Body of pancreas (tissue), 4 donors: ENCODE measurements around the gene CYP2C8. TPM values are rescaled to one million over a fixed set of nuclear protein-coding genes. Genes with fewer than 3 reads are reported as not detected.
A peak's percentile ranks its signal among the peaks of the same experiment; 100 is the strongest.
"Not testable (repeated sequence)": the region's sequence is repeated elsewhere in the genome, so short reads cannot be mapped to it uniquely, and the experiment has no call there.

Experiments used
- ATAC-seq: fragments of 150-250 bp; one replicate; pipeline ENCODE4 v1.9.1; 2016
- DNase-seq, 4 donors: peaks; one replicate each; pipeline ENCODE4 v3.0.0-alpha.2; 2019
- H3K27ac ChIP-seq, 4 donors: fragments of 200-600 bp; sonication (generic); 1 replicate in 3 of 4; 2 replicates in 1 of 4; pipeline versions ENCODE4 v1.5.1 to v1.6.1; 2016 to 2019; ENCODE audit warnings: mild to moderate bottlenecking in 1 of 4, mixed read lengths in 1 of 4, moderate library complexity in 1 of 4
- H3K27me3 ChIP-seq, 2 donors: fragments of 200-600 bp; sonication (generic); one replicate each; pipeline ENCODE4 v1.6.0; 2016; ENCODE audit warnings: mild to moderate bottlenecking in 1 of 2
- H3K36me3 ChIP-seq, 2 donors: fragments of 200-600 bp; sonication (generic); replicated peaks in 1 of 2; 2 replicates each; pipeline ENCODE4 v1.5.1; 2016; ENCODE audit warnings: low read depth in 2 of 2; ENCODE audit not compliant: insufficient read depth in 1 of 2
- H3K4me1 ChIP-seq: fragments of 200-600 bp; sonication (generic); one replicate; pipeline ENCODE4 v1.6.0; 2016
- H3K4me3 ChIP-seq, 2 donors: fragments of 200-600 bp; sonication (generic); 1 replicate in 1 of 2; 2 replicates in 1 of 2; pipeline ENCODE4 v1.5.1; 2016 to 2019
- H3K9me3 ChIP-seq, 3 donors: fragments of 200-600 bp; sonication (generic); 1 replicate in 2 of 3; 2 replicates in 1 of 3; pipeline ENCODE4 v1.5.1; 2016
- POLR2A ChIP-seq, 3 donors: fragments of 450-650 bp; IDR thresholded peaks; one replicate each; pipeline ENCODE4 v1.6.1; 2016; ENCODE audit warnings: antibody characterized with exemption in 3 of 3, mild to moderate bottlenecking in 2 of 3
- WGBS, 2 donors: methylation state at CpG; one replicate each; pipeline ENCODE4 v1.1.5; 2017; 5-methylcytosine and 5-hydroxymethylcytosine counted together
- intact Hi-C: fragments of 100-400 bp; cut with DNase I; formaldehyde crosslinking; loops from one replicate; pipeline ENCODE4 v1.15.1; 2023
- total RNA-seq, 2 donors: library from RNA; depleted of rRNA; stranded (reverse); fragments of >200 nt; gene quantifications; one replicate each; pipeline ENCODE4 v1.1.0, GENCODE V29; 2016
- TF ChIP-seq, protein P1 (sequence below), 7 experiments: fragments of 450-650 bp in 4 of 7; fragments of 200-600 bp in 3 of 7; sonication (generic) in 3 of 7; IDR thresholded peaks; one replicate each; pipeline ENCODE4 v1.5.1; 2016 to 2019; ENCODE audit warnings: antibody characterized with exemption in 7 of 7

The CYP2C8 gene
- total RNA-seq, 2 donors from 2014 or later: 3.4 to 12.9 TPM

- TF ChIP-seq, protein P1, sequence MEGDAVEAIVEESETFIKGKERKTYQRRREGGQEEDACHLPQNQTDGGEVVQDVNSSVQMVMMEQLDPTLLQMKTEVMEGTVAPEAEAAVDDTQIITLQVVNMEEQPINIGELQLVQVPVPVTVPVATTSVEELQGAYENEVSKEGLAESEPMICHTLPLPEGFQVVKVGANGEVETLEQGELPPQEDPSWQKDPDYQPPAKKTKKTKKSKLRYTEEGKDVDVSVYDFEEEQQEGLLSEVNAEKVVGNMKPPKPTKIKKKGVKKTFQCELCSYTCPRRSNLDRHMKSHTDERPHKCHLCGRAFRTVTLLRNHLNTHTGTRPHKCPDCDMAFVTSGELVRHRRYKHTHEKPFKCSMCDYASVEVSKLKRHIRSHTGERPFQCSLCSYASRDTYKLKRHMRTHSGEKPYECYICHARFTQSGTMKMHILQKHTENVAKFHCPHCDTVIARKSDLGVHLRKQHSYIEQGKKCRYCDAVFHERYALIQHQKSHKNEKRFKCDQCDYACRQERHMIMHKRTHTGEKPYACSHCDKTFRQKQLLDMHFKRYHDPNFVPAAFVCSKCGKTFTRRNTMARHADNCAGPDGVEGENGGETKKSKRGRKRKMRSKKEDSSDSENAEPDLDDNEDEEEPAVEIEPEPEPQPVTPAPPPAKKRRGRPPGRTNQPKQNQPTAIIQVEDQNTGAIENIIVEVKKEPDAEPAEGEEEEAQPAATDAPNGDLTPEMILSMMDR (IDR thresholded peaks at IDR 0.05): no peak
- TF ChIP-seq POLR2A (IDR thresholded peaks at IDR 0.05): no peak
- Histone ChIP-seq H3K4me3 (no peak overlapping the region), H3K27me3 (no peaks in the 10 kb centered on the region), H3K27ac (no peak overlapping the region), H3K36me3 (no peaks in the 10 kb centered on the region), H3K9me3 (no peaks in the 10 kb centered on the region), H3K4me1 (peaks cover 12% of the 10 kb centered on the region)
- intact Hi-C loops: no loop called here
- ATAC-seq: no peak
- no peak for DNase-seq
Observed at GRCh38 chr10:95077556-95077955, 8.3 kb upstream of the CYP2C8 start.

DNA sequence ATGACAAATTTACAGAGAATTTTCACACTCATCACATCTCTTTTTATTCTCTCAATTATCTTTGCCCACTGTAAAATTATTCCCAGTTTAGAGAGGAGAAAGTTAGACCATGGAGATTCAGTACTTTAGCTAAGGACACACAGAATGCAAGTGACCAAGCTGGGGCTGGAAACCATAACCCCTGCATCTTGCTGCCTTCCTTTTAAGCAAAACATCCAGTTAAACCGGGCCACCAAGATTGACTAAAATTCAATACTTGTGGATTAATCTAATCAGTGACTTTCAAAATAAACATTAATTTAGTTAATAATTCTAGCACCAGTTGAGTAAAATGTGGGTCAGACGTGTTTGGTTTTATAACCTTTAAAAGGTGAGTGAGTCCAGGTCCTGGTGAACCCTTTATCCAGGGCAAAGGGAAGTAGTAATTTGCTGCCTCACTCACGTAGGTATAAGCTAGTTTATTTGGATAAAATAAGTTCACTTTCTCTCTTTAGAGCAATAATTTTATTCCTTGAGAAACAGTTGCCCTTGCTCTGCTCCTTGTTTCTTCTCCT, 1.9 kb upstream of the CYP2C8 start:
- intact Hi-C loops: no loop called here
- DNase-seq (peak; percentile 13 to 23 (median 15)), ATAC-seq (peak; percentile 72)

GRCh38 chr10:95064125-95064524, 5.2 kb downstream of the CYP2C8 start:
- H3K36me3 ChIP-seq, H3K27ac ChIP-seq, H3K9me3 ChIP-seq, H3K4me3 ChIP-seq, ATAC-seq, intact Hi-C loops, DNase-seq, H3K27me3 ChIP-seq: not testable (repeated sequence)
- H3K4me1 ChIP-seq: peaks cover 12% of the 10 kb centered on the region
- WGBS, 2 donors: 75 to 100% methylated on average over 1 to 4 of the region's 4 CpGs

More for the DNA sequence above, 1.9 kb upstream of the CYP2C8 start:
- peaks cover 55% of the 10 kb centered on the region for H3K4me1 ChIP-seq
- H3K36me3 ChIP-seq: no peaks in the 10 kb centered on the region
- H3K9me3 ChIP-seq: no peaks in the 10 kb centered on the region
- WGBS, 2 donors: 7 to 13% methylated on average over 3 of the region's 3 CpGs
- no peak overlapping the region for H3K4me3 ChIP-seq
- H3K27me3 ChIP-seq: no peaks in the 10 kb centered on the region
- TF ChIP-seq POLR2A (IDR thresholded peaks at IDR 0.05): no peak
- TF ChIP-seq, protein P1 (IDR thresholded peaks at IDR 0.05): no peak
- H3K27ac ChIP-seq: peak overlapping the region in 3 of 4 donors; percentile 33 to 59 (median 39)

GRCh38 chr10:95056744-95057363, 12.4 kb downstream of the CYP2C8 start:
- WGBS, 2 donors: 80 to 92% methylated on average over 3 of the region's 3 CpGs
- TF ChIP-seq POLR2A (IDR thresholded peaks at IDR 0.05): no peak
- TF ChIP-seq, protein P1 (IDR thresholded peaks at IDR 0.05): no peak
- H3K4me1 ChIP-seq: no peaks in the 10 kb centered on the region
- DNase-seq: no peak
- H3K4me3 ChIP-seq: no peak overlapping the region
- no peaks in the 10 kb centered on the region for H3K27me3 ChIP-seq
- intact Hi-C loops: no loop called here
- ATAC-seq: no peak
- no peak overlapping the region for H3K27ac ChIP-seq
- H3K36me3 ChIP-seq: no peaks in the 10 kb centered on the region
- H3K9me3 ChIP-seq: no peaks in the 10 kb centered on the region

GRCh38 chr10:95049919-95050318, 19.4 kb downstream of the CYP2C8 start:
- 84 to 87% methylated on average over 2 of the region's 2 CpGs for WGBS, 2 donors
- H3K4me1 ChIP-seq: no peaks in the 10 kb centered on the region
- no peak for TF ChIP-seq POLR2A (IDR thresholded peaks at IDR 0.05)
- TF ChIP-seq, protein P1 (IDR thresholded peaks at IDR 0.05): no peak
- no peaks in the 10 kb centered on the region for H3K36me3 ChIP-seq
- H3K27me3 ChIP-seq: no peaks in the 10 kb centered on the region
- ATAC-seq: no peak
- intact Hi-C loops: no loop called here
- H3K27ac ChIP-seq: no peak overlapping the region
- no peaks in the 10 kb centered on the region for H3K9me3 ChIP-seq
- no peak for DNase-seq
- no peak overlapping the region for H3K4me3 ChIP-seq
